Measurements from ENCODE around the gene LARP4B.

The LARP4B gene

DNA sequence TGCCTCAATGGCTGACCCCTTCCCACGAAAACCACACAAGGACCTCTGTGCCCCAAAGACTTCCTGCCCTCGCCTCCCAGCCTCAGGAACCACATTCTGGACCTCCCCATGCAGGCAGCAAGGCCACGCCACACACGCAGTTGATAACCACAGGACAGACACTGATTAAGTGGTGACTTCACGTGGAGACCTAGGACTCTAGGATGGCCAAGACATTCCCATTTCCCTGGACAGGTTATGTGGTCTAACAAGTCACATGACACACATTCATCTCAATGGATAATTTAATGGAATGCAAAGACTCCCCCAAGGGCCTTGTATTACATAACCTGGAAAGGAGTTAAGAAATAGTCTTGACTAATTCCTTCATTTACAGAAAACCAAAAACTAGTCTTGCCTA is 110.2 kb downstream of the LARP4B start:
- DNase-seq, result no peak

DNA sequence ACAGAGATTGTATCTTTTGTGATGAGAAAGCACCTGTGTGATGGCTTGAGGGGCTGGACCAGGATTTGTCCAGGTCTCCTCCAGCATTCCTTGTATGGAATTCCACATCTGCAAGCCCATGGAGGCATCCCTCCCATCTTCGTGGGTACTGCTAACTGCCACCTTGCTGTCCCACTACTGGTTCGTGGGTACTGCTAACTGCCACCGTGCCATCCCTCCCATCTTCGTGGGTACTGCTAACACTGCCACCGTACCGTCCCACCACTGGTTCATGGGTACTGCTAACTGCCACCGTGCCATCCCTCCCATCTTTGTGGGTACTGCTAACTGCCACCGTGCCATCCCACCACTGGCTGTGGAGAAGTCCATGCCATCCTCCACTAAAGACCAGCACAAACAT is 111.7 kb downstream of the LARP4B start:
- DNase-seq, result no peak

- no peak for DNase-seq
These were observed 112.2 kb downstream of the LARP4B start for GRCh38 chr10:819326-819725.

DNA sequence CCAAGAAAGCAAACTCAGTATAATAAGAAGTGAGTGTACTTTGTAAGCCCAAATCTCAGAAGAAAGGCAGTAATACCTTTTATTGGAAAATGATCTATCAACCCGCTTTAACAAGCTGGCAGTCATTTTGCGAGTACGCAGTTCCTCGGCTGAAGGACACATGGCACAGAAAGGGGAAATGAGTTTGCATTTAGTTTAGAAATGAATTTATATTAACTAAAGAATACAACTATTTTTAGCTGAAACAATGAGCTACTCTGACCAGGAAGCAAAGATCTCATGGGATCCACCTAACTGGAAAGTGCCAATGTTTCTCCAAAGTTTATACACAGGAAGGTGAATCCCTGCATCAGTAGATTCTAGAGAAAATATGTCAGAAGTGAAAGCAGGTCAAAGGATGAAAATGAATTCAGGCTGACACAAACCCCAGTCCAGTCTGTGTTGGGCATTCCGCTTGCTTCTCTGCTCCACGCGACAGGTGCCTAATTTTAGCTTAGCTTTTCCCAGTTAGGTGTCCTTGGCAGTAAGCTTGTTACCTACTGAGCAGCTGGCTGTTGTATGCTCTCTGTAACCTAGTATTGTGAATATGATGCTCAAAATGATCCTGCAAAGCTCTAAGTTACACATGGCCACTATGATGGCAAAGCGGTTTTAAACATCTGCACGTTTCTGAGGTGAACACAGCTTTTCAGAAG is 112.8 kb downstream of the LARP4B start:
- no peak for DNase-seq

DNA sequence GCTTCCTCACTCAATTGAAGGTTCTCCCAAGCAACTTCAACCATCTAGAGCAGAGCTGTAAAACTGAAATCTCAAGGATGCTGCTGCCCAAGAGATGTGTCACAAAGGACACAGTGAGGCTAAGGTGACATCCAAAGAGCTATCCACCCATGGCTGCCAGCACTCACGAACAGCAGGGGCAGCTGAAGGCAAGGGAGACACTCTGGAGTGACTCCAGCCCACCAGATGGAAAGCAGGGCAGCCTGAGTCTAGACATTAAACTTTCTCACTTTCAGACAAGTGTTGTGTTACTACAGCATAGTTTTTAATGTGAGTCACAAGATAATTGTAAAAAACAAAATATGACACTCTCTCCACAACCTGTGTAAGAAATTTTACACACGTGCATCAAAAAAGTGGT is 113.5 kb downstream of the LARP4B start:
- no peak for DNase-seq

DNA sequence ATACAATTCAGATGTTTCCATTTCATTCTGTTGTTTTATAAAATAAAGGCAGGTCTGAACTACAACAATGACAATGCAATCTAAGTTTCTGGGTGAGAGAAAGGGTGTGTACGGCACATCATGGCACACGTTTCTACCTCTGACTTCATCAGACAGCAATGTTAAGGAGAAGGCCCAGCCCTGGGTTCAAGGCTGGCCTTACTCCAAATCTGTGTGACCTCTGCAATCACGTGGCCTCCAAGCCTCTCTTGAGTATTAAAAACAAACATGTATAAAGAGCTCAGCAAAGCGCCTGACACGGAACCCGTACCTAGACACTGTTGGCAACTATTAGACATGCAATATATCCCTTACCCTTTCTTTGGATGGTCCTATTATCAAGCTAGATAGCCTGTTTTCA is 114.1 kb downstream of the LARP4B start:
- no peak for DNase-seq

DNA sequence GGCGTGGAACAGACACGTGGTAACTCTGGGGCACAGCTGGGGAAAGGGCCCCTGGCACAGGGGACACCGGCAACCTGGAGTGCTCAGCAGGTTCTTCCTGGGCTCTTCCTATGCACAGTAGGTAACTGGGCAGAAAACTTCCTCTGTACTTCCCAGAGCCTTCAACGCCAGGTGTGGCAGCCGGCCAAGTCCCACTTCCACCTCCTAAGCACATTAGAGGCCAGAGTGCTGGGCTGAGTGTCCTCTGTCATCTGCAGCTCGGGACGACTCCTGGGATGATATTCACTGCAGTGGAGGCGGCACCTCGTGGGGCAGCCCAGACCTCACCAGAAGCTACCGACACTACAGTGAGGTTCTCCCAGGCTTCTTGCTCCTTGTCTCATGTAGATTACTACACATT is 114.5 kb downstream of the LARP4B start:
- DNase-seq, result no peak

GRCh38 chr10:816091-816477 is 115.4 kb downstream of the LARP4B start:
- no peak for DNase-seq

DNA sequence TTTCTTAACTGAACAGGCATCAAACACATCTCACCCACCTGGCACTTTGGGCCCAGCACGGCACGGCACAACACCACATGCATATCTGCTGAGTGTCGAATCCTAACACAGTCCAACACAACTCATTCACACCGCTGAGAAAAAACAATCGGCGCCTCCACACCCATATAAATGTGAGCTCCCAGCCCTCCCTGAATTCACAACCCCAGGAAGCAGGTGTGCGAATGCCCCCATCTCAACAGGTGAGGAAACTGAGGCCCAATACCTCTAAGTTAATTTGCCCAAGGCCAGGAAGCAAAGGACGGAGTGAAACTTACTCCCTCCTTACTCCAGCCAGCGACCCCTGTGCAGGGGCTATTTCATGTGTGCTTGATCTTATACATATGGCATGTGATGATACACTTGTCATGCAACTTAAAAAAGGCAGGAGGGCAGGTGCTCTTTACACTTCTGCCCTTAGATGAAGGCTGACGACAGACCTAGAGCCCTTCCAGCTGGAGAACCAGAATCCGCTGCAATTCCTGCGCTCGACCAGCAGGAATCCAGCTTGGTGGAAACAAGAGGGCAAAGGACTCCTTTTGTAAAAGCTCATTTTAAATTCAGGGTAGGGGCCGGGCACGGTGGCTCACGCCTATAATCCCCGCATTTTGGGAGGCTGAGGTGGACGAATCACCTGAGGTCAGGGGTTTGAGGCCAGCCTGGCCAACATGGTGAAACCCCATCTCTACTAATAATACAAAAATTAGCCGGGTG is 116.0 kb downstream of the LARP4B start:
- DNase-seq, result no peak

DNA sequence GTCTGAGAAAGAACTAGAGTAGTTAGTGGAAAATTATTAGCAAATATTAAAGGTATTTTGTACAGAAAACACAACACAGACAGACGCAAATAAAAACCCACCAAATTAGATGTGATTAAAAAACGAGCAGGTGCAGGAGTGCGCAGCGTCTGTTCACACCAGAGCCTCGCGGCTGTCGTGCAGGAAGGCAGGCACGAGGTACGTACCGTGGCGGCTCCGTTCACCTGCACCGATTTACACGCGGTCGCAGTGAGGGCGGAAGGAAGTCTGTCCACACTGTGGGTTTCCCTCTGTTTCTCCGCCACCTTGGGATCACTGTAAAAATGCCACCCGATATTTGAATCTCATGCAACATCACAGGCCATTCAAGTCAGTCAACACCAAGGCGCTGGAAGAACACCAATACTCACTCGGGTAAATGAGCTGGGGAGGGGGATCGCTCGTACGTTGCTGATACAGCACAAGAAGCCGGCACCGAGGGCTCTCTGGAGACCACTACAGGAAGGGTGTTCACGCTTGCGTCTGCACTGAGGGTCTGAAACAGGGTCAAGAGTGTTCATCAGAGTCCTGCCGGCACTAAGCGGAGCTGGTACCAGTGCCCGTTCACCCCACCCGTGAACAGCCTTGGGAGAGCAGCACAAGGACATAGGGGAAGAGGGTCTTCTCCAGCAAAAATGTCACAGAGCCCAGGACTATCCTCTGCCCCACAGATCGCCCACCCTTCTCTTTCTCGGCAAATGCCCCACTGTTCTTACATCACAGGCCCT is 116.8 kb downstream of the LARP4B start:
- DNase-seq, result no peak

DNA sequence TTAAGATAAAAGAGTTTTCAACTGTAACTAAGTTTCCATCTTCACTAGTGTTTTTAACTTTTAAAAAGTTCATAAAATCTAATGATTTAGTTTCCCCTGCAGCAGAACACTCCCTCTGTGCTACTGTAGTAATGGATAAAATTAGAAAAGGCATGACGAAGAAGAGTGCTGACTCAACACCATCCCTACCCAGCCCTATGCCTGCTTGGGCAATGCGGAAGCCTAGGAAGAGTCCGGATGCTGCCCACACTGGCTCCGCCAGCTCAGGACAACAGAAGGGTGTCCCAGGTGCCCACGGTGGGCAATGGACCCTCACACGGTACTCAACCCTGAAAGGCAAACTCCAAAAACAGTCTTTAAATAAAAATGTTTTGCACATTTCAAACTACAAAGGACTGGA is 118.2 kb downstream of the LARP4B start:
- DNase-seq, result no peak

- no peak for DNase-seq
These were observed 118.7 kb downstream of the LARP4B start for GRCh38 chr10:812787-813186.

DNA sequence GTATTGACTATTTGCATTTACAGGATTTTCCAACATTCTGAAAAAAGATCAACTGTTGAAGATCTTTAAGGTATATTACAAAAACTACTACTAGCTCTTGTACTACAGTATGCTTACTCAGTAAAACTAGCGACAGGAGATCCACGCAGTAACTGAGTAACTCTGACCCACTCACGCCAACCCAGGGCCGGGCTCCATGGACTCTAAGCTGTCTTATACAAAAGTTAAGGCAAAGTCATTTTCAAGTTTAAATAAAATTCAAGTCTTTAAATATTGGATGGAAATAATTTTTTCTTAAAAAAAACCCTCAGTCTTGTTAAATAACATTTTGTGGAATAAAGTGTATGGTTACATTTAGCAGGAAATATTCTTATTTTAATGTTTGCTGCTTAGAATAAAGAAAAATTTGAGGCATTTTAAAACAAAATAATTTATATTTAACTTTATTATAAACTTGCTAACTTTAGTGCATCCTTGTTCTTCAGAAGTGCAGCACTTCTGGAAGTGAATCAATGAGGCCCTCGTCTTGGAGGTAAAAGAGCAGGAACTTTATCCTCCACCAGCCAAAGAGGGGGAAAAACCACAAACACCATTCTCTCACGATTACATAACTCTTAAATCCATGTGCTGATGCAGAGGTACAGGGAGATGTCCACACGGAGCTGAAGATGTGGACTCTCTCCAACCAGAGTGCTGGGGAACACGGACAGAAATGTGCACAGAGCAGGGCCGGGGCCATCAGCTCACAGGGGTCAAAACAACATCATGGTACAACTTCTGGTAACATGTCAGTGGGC is 119.9 kb downstream of the LARP4B start:
- no peak for DNase-seq

DNA sequence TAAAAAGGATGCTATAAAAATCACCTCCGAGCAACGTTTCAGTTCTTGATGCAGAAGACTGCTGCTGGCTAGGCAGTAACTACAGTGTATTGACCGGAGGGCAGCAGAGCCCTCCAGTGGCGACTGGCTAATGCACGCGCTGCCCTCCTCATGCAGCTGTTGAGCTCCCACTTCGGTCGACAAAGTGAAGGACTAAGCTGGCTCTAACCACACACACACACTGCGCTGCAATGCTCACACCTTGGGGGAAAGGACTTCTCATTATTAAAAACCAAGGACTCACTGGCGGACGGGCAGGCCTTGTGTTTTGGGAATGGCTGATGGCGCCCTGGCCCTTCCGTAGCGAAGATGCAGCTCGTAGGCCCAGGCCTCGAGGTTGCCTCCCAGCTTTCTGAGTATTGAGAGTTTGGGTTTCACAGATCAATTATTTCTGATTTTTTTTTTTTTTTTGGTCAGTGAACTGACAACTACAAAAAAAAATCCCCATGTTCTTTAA is 121.1 kb downstream of the LARP4B start:
- no peak for DNase-seq

- no peak for DNase-seq
These were observed 121.7 kb downstream of the LARP4B start for GRCh38 chr10:809671-810350.

- DNase-seq, result no peak
These were observed 123.5 kb downstream of the LARP4B start for GRCh38 chr10:807958-808353.

GRCh38 chr10:807163-807957 is 124.1 kb downstream of the LARP4B start:
- DNase-seq, result no peak

- DNase-seq, result no peak
These were observed 124.9 kb downstream of the LARP4B start for GRCh38 chr10:806451-807162.

DNA sequence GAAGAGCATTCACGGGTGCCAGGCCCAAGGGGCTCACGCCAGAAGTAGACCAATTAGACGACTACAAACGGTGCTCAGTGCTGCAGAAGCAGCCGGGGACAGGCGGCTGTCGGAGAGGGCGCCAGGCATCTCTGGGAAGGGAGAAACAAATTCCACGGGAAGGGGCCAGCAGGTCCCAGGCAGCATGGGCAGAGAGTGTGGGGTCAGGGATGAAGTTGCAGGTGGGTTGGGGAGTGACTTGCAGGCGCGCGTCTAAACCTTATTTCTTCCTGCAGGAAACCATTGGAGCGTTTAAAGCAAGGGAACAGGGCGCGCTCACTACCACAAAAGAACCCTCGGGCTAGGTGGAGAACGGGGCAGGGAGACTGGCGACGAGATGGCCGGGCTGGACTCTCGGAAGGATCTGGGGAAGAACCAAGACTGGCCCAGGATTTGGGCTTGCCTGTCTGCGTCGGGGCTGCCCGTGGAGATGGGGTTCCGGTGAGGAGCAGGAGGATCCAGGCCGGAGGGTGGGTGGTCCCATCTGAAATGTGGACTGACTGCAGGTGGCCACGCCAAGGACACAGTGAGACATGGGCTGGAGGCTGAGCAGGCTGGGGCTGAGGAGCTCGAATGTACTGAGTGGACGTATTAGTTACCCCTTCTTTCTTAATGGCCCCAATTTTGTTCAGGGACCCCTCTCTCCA is 125.7 kb downstream of the LARP4B start:
- no peak for DNase-seq

Measured in CD4-positive, alpha-beta T cell treated with Interleukin-21 for 1 hour (primary cell).